PC-3 (cell line): ENCODE data around the gene TRIM28.

Experiments used
- EZH2 ChIP-seq: fragments of 300-600 bp; sonication (generic); IDR thresholded peaks from one replicate; pipeline ENCODE4 v1.6.1; 2017; ENCODE audit warnings: antibody characterized with exemption, mild to moderate bottlenecking, low read length; ENCODE audit not compliant: unreplicated experiment
- TF ChIP-seq, protein P1 (sequence below): fragments of 300-600 bp; sonication (generic); conservative IDR thresholded peaks from 2 replicates; pipeline ENCODE4 v1.5.1; 2017; ENCODE audit warnings: antibody characterized with exemption, low read depth, mild to moderate bottlenecking, low read length

DNA sequence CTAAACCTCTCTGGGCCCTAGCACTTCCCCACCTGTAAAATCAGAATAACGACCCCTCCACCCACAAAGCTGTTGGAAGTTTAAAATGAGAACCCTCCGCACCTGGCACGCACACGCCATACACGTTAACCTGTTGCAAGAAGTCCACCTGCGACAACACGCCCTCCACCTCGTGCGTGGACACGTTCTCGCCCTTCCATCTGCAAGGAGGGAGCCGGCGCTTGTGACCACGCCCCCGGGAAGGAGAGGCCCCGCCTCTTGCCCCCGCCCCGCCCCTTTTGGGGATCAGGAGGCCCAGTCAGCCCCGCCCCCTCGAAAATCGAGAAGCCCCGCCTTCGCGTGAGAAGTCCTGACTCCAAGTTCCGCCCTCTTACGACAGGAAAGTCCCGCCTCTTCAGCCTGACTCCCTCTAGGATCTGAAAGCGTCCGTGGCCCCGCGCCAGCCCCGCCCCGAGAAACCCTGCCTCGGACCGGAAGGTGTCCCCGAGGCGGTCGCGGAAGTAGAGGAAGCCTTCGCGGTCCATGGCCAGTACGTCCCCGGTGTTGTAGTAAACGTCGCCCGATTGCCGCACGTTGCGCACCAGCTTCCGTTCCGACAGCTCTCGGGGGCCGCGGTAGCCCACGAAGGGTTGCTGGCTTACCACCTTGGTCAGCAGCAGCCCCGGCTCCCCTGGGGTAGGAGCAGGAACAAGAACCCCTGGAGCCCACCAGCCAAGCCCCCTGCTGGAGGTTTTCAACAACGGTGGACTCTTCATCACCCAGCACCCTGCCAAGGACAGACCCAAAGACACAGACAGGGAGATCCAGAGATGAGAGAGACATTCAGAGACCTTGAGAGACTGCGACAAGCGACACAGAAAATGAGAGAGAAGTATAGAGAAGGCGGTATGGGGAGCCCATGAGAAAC is 44.6 kb upstream of the TRIM28 start:
- TF ChIP-seq, protein P1, sequence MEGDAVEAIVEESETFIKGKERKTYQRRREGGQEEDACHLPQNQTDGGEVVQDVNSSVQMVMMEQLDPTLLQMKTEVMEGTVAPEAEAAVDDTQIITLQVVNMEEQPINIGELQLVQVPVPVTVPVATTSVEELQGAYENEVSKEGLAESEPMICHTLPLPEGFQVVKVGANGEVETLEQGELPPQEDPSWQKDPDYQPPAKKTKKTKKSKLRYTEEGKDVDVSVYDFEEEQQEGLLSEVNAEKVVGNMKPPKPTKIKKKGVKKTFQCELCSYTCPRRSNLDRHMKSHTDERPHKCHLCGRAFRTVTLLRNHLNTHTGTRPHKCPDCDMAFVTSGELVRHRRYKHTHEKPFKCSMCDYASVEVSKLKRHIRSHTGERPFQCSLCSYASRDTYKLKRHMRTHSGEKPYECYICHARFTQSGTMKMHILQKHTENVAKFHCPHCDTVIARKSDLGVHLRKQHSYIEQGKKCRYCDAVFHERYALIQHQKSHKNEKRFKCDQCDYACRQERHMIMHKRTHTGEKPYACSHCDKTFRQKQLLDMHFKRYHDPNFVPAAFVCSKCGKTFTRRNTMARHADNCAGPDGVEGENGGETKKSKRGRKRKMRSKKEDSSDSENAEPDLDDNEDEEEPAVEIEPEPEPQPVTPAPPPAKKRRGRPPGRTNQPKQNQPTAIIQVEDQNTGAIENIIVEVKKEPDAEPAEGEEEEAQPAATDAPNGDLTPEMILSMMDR = 0 out of 2 replicates have a peak, but pooled peaks have one; percentile 28
- no peak for TF ChIP-seq EZH2
